SU-DHL-6 (cell line): ENCODE results near the gene NEFH.

Source experiments
- CTCF ChIP-seq: fragments of 200-600 bp; sonication (generic); IDR thresholded peaks from one replicate; pipeline ENCODE4 v1.5.1; 2017; ENCODE audit warnings: antibody characterized with exemption, mild to moderate bottlenecking, low read length, moderate library complexity; ENCODE audit not compliant: insufficient read depth, poor library complexity, severe bottlenecking
- EZH2phosphoT487 ChIP-seq: fragments of 200-600 bp; sonication (generic), shearing (Covaris generic); conservative IDR thresholded peaks from 2 replicates; pipeline ENCODE4 v1.6.1; 2018; ENCODE audit warnings: mild to moderate bottlenecking, antibody characterized with exemption, low read length, moderate library complexity, mixed read lengths

GRCh38 chr22:29459773-29460172 is 20.2 kb upstream of the NEFH start:
- TF ChIP-seq CTCF (no peak), EZH2phosphoT487 (no peak)
